CD4-positive, alpha-beta T cell treated with Interleukin-4 for 1 hour (primary cell): ENCODE measurements around the gene KSR2.
A peak's percentile ranks its signal among the peaks of the same experiment; 100 is the strongest.
"Not testable (repeated sequence)": the region's sequence is repeated elsewhere in the genome, so short reads cannot be mapped to it uniquely, and the experiment has no call there.

Source experiments
- DNase-seq, 2 donors: peaks; one replicate each; pipeline ENCODE4 v3.0.0-alpha.2; 2020 to 2022

The KSR2 gene

GRCh38 chr12:117968826-117969659 lies at the start of gene KSR2:
KSR2 (minus strand) TSS chr12:117968990; CDS start chr12:117968255, 735 bp downstream.
- peak; percentile 23 to 49 for DNase-seq

GRCh38 chr12:118017926-118018325 lies 49.1 kb upstream of the KSR2 start:
- DNase-seq = no peak

GRCh38 chr12:118016424-118017264 lies 47.9 kb upstream of the KSR2 start, which contains the start of gene RFC5:
RFC5 (plus strand) TSS chr12:118016703; CDS start chr12:118016828, 125 bp downstream.
- DNase-seq = peak; percentile 97

GRCh38 chr12:118015944-118016343 lies 47.2 kb upstream of the KSR2 start:
- no peak for DNase-seq

- DNase-seq = no peak
Observed at GRCh38 chr12:118015306-118015705, 46.5 kb upstream of the KSR2 start.

GRCh38 chr12:118013283-118013682 lies 44.5 kb upstream of the KSR2 start:
- DNase-seq = no peak

- DNase-seq = no peak
Observed at GRCh38 chr12:118011961-118012360, 43.2 kb upstream of the KSR2 start.

- no peak for DNase-seq
Observed at GRCh38 chr12:118011377-118011776, 42.6 kb upstream of the KSR2 start.

GRCh38 chr12:118010903-118011302 lies 42.1 kb upstream of the KSR2 start:
- DNase-seq = no peak

GRCh38 chr12:117999806-118000205 lies 31.0 kb upstream of the KSR2 start:
- DNase-seq = not testable (repeated sequence)

- DNase-seq = no peak
Observed at GRCh38 chr12:117998719-117999118, 29.9 kb upstream of the KSR2 start.

GRCh38 chr12:117994551-117995438 lies 26.0 kb upstream of the KSR2 start:
- no peak for DNase-seq

- DNase-seq = no peak
Observed at GRCh38 chr12:117986705-117987469, 18.1 kb upstream of the KSR2 start.

GRCh38 chr12:117985182-117985581 lies 16.4 kb upstream of the KSR2 start:
- DNase-seq = no peak

GRCh38 chr12:117981267-117981666 lies 12.5 kb upstream of the KSR2 start:
- DNase-seq = no peak

GRCh38 chr12:117980616-117981015 lies 11.8 kb upstream of the KSR2 start:
- DNase-seq = no peak

- DNase-seq = no peak
Observed at GRCh38 chr12:117977373-117977772, 8.6 kb upstream of the KSR2 start.

GRCh38 chr12:117975006-117975405 lies 6.2 kb upstream of the KSR2 start:
- no peak for DNase-seq

GRCh38 chr12:117972301-117972700 lies 3.5 kb upstream of the KSR2 start:
- no peak for DNase-seq

GRCh38 chr12:117970334-117970733 lies 1.5 kb upstream of the KSR2 start:
- DNase-seq = no peak

GRCh38 chr12:117968151-117968789 lies 520 bp downstream of the KSR2 start:
- DNase-seq = no peak
